ENCODE measurements around the gene RAI2.

Gene RAI2

GRCh38 chrX:17860811-17861488 is at the start of gene RAI2:
Gene RAI2, minus strand, starts transcription at chrX:17861298. Its CDS starts 59,288 bp downstream, at chrX:17802010.
- no peak for DNase-seq (ENCODE audit: low read depth in 1 of 2, low spot score in 1 of 2)

GRCh38 chrX:17888421-17888820 is 27.3 kb upstream of the RAI2 start:
- no peak for DNase-seq (ENCODE audit: low read depth in 1 of 2, low spot score in 1 of 2)

- no peak for DNase-seq (ENCODE audit: low read depth in 1 of 2, low spot score in 1 of 2)
Measured at GRCh38 chrX:17882680-17883079, 21.6 kb upstream of the RAI2 start.

GRCh38 chrX:17878028-17878670 is 17.1 kb upstream of the RAI2 start:
- DNase-seq (ENCODE audit: low read depth in 1 of 2, low spot score in 1 of 2) = no peak

- no peak for DNase-seq (ENCODE audit: low read depth in 1 of 2, low spot score in 1 of 2)
Measured at GRCh38 chrX:17876135-17876534, 15.0 kb upstream of the RAI2 start.

- no peak for DNase-seq (ENCODE audit: low read depth in 1 of 2, low spot score in 1 of 2)
Measured at GRCh38 chrX:17869580-17869979, 8.5 kb upstream of the RAI2 start.

- DNase-seq (ENCODE audit: low read depth in 1 of 2, low spot score in 1 of 2) = no peak
Measured at GRCh38 chrX:17861489-17862011, 452 bp upstream of the RAI2 start.

- no peak for DNase-seq (ENCODE audit: low read depth in 1 of 2, low spot score in 1 of 2)
Measured at GRCh38 chrX:17860179-17860780, 818 bp downstream of the RAI2 start.

- no peak for DNase-seq (ENCODE audit: low read depth in 1 of 2, low spot score in 1 of 2)
Measured at GRCh38 chrX:17859609-17860178, 1.4 kb downstream of the RAI2 start.

GRCh38 chrX:17854531-17854930 is 6.6 kb downstream of the RAI2 start:
- no peak for DNase-seq (ENCODE audit: low read depth in 1 of 2, low spot score in 1 of 2)

GRCh38 chrX:17854069-17854468 is 7.0 kb downstream of the RAI2 start:
- no peak for DNase-seq (ENCODE audit: low read depth in 1 of 2, low spot score in 1 of 2)

GRCh38 chrX:17851874-17852273 is 9.2 kb downstream of the RAI2 start:
- no peak for DNase-seq (ENCODE audit: low read depth in 1 of 2, low spot score in 1 of 2)

- DNase-seq (ENCODE audit: low read depth in 1 of 2, low spot score in 1 of 2) = no peak
Measured at GRCh38 chrX:17848545-17849265, 12.4 kb downstream of the RAI2 start.

GRCh38 chrX:17846045-17846444 is 15.1 kb downstream of the RAI2 start:
- no peak for DNase-seq (ENCODE audit: low read depth in 1 of 2, low spot score in 1 of 2)

- no peak for DNase-seq (ENCODE audit: low read depth in 1 of 2, low spot score in 1 of 2)
Measured at GRCh38 chrX:17844236-17844635, 16.9 kb downstream of the RAI2 start.

- DNase-seq (ENCODE audit: low read depth in 1 of 2, low spot score in 1 of 2) = no peak
Measured at GRCh38 chrX:17842769-17843525, 18.2 kb downstream of the RAI2 start.

- DNase-seq (ENCODE audit: low read depth in 1 of 2, low spot score in 1 of 2) = no peak
Measured at GRCh38 chrX:17839269-17839668, 21.8 kb downstream of the RAI2 start.

- no peak for DNase-seq (ENCODE audit: low read depth in 1 of 2, low spot score in 1 of 2)
Measured at GRCh38 chrX:17836830-17837229, 24.3 kb downstream of the RAI2 start.

- DNase-seq (ENCODE audit: low read depth in 1 of 2, low spot score in 1 of 2) = no peak
Measured at GRCh38 chrX:17833954-17834353, 27.1 kb downstream of the RAI2 start.

- no peak for DNase-seq (ENCODE audit: low read depth in 1 of 2, low spot score in 1 of 2)
Measured at GRCh38 chrX:17831255-17831654, 29.8 kb downstream of the RAI2 start.

GRCh38 chrX:17830211-17830610 is 30.9 kb downstream of the RAI2 start:
- DNase-seq (ENCODE audit: low read depth in 1 of 2, low spot score in 1 of 2) = no peak

All from stimulated activated CD4-positive, alpha-beta T cell treated with anti-CD3 and anti-CD28 coated beads, Interleukin-15, amount 100 ng/mL, for 1 hour (primary cell).